ENCODE data around the gene DNHD1.

DNHD1 gene

DNA sequence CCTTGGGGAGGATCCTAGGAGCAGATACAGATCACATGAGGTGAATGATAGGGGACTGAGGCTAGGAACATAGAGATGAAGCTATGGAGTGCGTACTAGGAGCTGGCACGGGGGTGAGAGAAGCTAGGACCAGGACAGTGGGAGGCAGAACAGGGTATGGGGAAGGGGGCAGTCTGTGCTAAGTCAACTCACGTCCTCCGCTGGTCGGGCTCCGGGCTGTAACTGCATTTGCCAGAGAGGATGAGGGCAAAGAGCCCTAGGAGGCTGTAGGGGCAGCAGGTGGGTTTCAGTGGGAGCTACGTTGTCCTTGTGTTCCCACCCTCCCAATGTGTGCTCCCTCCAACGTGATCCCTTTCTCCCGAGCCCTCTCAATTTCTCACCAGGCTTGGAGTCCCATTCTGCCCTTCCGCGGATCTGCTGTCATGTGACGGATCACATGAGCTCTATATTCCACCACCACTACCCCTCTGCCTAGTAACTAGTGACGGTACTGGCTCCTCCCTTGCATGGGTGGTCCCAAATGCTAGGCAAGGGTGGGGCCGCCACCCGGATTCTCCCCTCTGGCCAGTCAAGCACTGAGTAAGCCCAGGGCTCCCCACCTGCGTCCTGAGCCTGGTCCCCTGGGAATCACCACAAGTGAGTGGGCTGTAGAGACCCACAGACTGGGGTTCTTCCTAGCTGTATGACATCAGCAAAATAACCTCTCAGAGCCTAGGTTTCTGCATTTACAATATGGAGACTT, 122.1 kb downstream of the DNHD1 start, which contains the start of gene TPP1:
Gene TPP1 (minus strand): TSS at position 419 of the 742 bp plus-strand sequence. CDS start 22 bp downstream, at position 397.
- no peaks in the 10 kb centered on the region for H3K27me3 ChIP-seq (ENCODE audit: control insufficient read depth, insufficient read depth, low read length)

DNA sequence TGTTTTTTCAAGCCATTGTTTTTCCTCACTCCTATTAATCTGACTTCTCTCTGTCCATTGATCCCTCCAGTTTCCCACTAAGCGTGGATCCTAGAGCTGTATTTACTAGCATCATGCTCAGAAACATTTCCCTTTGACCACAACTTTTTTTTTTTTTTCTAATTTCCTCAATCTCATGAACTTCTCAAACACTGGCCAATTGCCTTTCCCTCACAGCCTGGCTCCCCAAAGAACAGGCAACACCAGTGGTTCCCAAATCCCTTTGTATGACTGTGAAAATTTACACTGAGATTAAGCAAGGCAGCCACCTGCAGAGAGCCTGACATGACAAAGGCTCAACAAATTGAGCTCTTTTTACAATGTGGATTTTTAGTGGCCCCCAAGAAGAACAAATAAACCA, 123.6 kb downstream of the DNHD1 start:
- Histone ChIP-seq H3K27ac (ENCODE audit: low read length) (no peak overlapping the region), H3K4me3 (ENCODE audit: low read length) (no peak overlapping the region), H3K27me3 (ENCODE audit: control insufficient read depth, insufficient read depth, low read length) (no peaks in the 10 kb centered on the region), H3K9me3 (ENCODE audit: control insufficient read depth, low read depth, low read length) (no peaks in the 10 kb centered on the region), H3K36me3 (ENCODE audit: control insufficient read depth, low read depth, low read length) (peaks cover 5% of the 10 kb centered on the region), H3K9ac (ENCODE audit: low read length) (no peak overlapping the region), H3K4me1 (ENCODE audit: control insufficient read depth, low read depth, low read length) (peaks cover 8% of the 10 kb centered on the region)

More for the DNA sequence above, 122.1 kb downstream of the DNHD1 start, which contains the start of gene TPP1:
- peaks cover 2% of the 10 kb centered on the region for H3K36me3 ChIP-seq (ENCODE audit: control insufficient read depth, low read depth, low read length)
- H3K4me1 ChIP-seq (ENCODE audit: control insufficient read depth, low read depth, low read length): peaks cover 8% of the 10 kb centered on the region
- peak within 1 kb of the TSS; percentile 86 for H3K4me3 ChIP-seq (ENCODE audit: low read length)
- H3K9me3 ChIP-seq (ENCODE audit: control insufficient read depth, low read depth, low read length): no peaks in the 10 kb centered on the region
- no peak within 1 kb of the TSS for H3K27ac ChIP-seq (ENCODE audit: low read length)
- peak within 1 kb of the TSS; percentile 64 for H3K9ac ChIP-seq (ENCODE audit: low read length)

All from iPS-18a (cell line).